Nephron (organoid): Measurements from ENCODE around the gene RGS19.
A peak's percentile ranks its signal among the peaks of the same experiment; 100 is the strongest.

Source experiments
- H3K27ac Mint-ChIP-seq, 3 experiments: 2 replicates each; pipeline ENCODE4 v1.8.0; 2020; ENCODE audit warnings: mixed read lengths in 3 of 3, mild to moderate bottlenecking in 2 of 3, moderate library complexity in 1 of 3
- H3K27me3 Mint-ChIP-seq: 2 replicates; pipeline ENCODE4 v1.8.0; 2021; ENCODE audit warnings: low read depth, mild to moderate bottlenecking, moderate library complexity, mixed read lengths
- H3K36me3 Mint-ChIP-seq: 2 replicates; pipeline ENCODE4 v1.8.0; 2020; ENCODE audit warnings: low read depth, mixed read lengths
- H3K4me1 Mint-ChIP-seq: 2 replicates; pipeline ENCODE4 v1.8.0; 2020; ENCODE audit warnings: mixed read lengths
- H3K4me3 Mint-ChIP-seq, 3 experiments: 2 replicates each; pipeline ENCODE4 v1.8.0; 2020; ENCODE audit warnings: mild to moderate bottlenecking in 3 of 3, mixed read lengths in 3 of 3, moderate library complexity in 2 of 3
- H3K9me3 Mint-ChIP-seq: 2 replicates; pipeline ENCODE4 v1.8.0; 2020; ENCODE audit warnings: mixed read lengths
- CTCF ChIP-seq, 3 experiments: fragments of 200-600 bp; sonication (generic); IDR thresholded peaks; one replicate each; pipeline ENCODE4 v1.5.0; 2021; ENCODE audit warnings: antibody characterized with exemption in 3 of 3; ENCODE audit not compliant: unreplicated experiment in 3 of 3

The RGS19 gene

GRCh38 chr20:64100566-64100888 lies 21.2 kb upstream of the RGS19 start:
- no peak for TF ChIP-seq CTCF (IDR thresholded peaks at IDR 0.05; ENCODE audit: unreplicated experiment in 3 of 3)
- H3K27me3 Mint-ChIP-seq = peaks cover 56% of the 10 kb centered on the region
- no peak overlapping the region for H3K27ac Mint-ChIP-seq
- H3K4me3 Mint-ChIP-seq = no peak overlapping the region
- peaks cover 3% of the 10 kb centered on the region for H3K9me3 Mint-ChIP-seq
- no peaks in the 10 kb centered on the region for H3K4me1 Mint-ChIP-seq
- peaks cover 5% of the 10 kb centered on the region for H3K36me3 Mint-ChIP-seq

GRCh38 chr20:64099880-64100565 lies 20.7 kb upstream of the RGS19 start:
- Mint-ChIP-seq H3K4me3 (no peak overlapping the region), H3K27me3 (peaks cover 56% of the 10 kb centered on the region), H3K4me1 (no peaks in the 10 kb centered on the region), H3K9me3 (peaks cover 3% of the 10 kb centered on the region), H3K27ac (no peak overlapping the region), H3K36me3 (peaks cover 5% of the 10 kb centered on the region)
- TF ChIP-seq CTCF (IDR thresholded peaks at IDR 0.05; ENCODE audit: unreplicated experiment in 3 of 3) = no peak

GRCh38 chr20:64099086-64099786 lies 19.9 kb upstream of the RGS19 start:
- H3K27ac Mint-ChIP-seq = no peak overlapping the region
- peaks cover 5% of the 10 kb centered on the region for H3K36me3 Mint-ChIP-seq
- TF ChIP-seq CTCF (IDR thresholded peaks at IDR 0.05; ENCODE audit: unreplicated experiment in 3 of 3) = no peak
- peaks cover 55% of the 10 kb centered on the region for H3K27me3 Mint-ChIP-seq
- H3K4me3 Mint-ChIP-seq = no peak overlapping the region
- no peaks in the 10 kb centered on the region for H3K4me1 Mint-ChIP-seq
- H3K9me3 Mint-ChIP-seq = peaks cover 3% of the 10 kb centered on the region

- peaks cover 48% of the 10 kb centered on the region for H3K27me3 Mint-ChIP-seq
- peaks cover 3% of the 10 kb centered on the region for H3K9me3 Mint-ChIP-seq
- TF ChIP-seq CTCF (IDR thresholded peaks at IDR 0.05; ENCODE audit: unreplicated experiment in 3 of 3) = no peak
- H3K4me1 Mint-ChIP-seq = no peaks in the 10 kb centered on the region
- no peak overlapping the region for H3K4me3 Mint-ChIP-seq
- H3K27ac Mint-ChIP-seq = no peak overlapping the region
- H3K36me3 Mint-ChIP-seq = peaks cover 5% of the 10 kb centered on the region
Observed at GRCh38 chr20:64098471-64099013, 19.2 kb upstream of the RGS19 start.

- Mint-ChIP-seq H3K4me1 (no peaks in the 10 kb centered on the region), H3K4me3 (peak overlapping the region in 1 of 3 experiments; percentile 0), H3K27ac (no peak overlapping the region), H3K36me3 (peaks cover 5% of the 10 kb centered on the region), H3K9me3 (peaks cover 3% of the 10 kb centered on the region), H3K27me3 (peaks cover 41% of the 10 kb centered on the region)
- no peak for TF ChIP-seq CTCF (IDR thresholded peaks at IDR 0.05; ENCODE audit: unreplicated experiment in 3 of 3)
Observed at GRCh38 chr20:64096535-64096934, 17.2 kb upstream of the RGS19 start.
